H1 (cell line): ENCODE measurements around the gene SLIT3. TPM values are rescaled to one million over a fixed set of nuclear protein-coding genes. Genes with fewer than 3 reads are reported as not detected.

Source experiments
- CEBPB ChIP-seq: IDR thresholded peaks from 2 replicates; pipeline ENCODE4 v1.6.1; 2012; ENCODE audit warnings: low read depth, low read length
- CHD2 ChIP-seq: IDR thresholded peaks from 2 replicates; pipeline ENCODE4 v1.6.1; 2012; ENCODE audit warnings: low read length, improper control_type of control experiment
- CTBP2 ChIP-seq: IDR thresholded peaks from 2 replicates; pipeline ENCODE4 v1.7.0; 2011; ENCODE audit warnings: borderline replicate concordance, mild to moderate bottlenecking, moderate library complexity, mixed read lengths, low read length; ENCODE audit not compliant: insufficient read depth, insufficient read length
- EGR1 ChIP-seq: IDR thresholded peaks from 2 replicates; pipeline ENCODE4 v1.6.1; 2011; ENCODE audit warnings: low read depth, low read length, borderline replicate concordance
- EZH2 ChIP-seq: fragments of 200-600 bp; sonication (generic); IDR thresholded peaks from 2 replicates; pipeline ENCODE4 v1.7.1; 2012; ENCODE audit warnings: low read depth, mild to moderate bottlenecking, moderate library complexity, low read length, inconsistent platforms; ENCODE audit not compliant: severe bottlenecking
- GTF2F1 ChIP-seq: IDR thresholded peaks from 2 replicates; pipeline ENCODE4 v1.6.1; 2012; ENCODE audit warnings: low read depth, low read length, improper control_type of control experiment, borderline replicate concordance
- RAD21 ChIP-seq, 2 experiments: IDR thresholded peaks in 1 of 2; conservative IDR thresholded peaks in 1 of 2; 2 replicates each; pipeline ENCODE4 v1.6.1; 2011; ENCODE audit warnings: low read depth in 2 of 2, low read length in 2 of 2, improper control_type of control experiment in 1 of 2, inconsistent platforms in 1 of 2, mild to moderate bottlenecking in 1 of 2, moderate library complexity in 1 of 2
- polyA plus RNA-seq, 7 experiments: library from polyadenylated mRNA; depleted of rRNA in 3 of 7; stranded (reverse) in 5 of 7; unstranded in 2 of 7; fragments of >200 nt in 5 of 7; fragments of 200-250 nt in 2 of 7; gene quantifications; 1 replicate in 5 of 7; 2 replicates in 1 of 7; 4 replicates in 1 of 7; pipeline versions ENCODE4 v1.2.1 to v1.2.3, GENCODE V29; 2011 to 2013; ENCODE audit warnings: missing spikeins in 2 of 7, mixed read lengths in 2 of 7
- total RNA-seq: library from RNA; stranded (reverse); fragmentation: NEBNext Ultra II Directional; extraction: Animal tissue kit (Norgen Biotek cat#: 25700); gene quantifications from 2 replicates; pipeline ENCODE4 v1.2.1, GENCODE V29; 2021
- TF ChIP-seq, protein P1 (sequence below): fragments of 300-600 bp; sonication (generic); IDR thresholded peaks from 2 replicates; pipeline ENCODE4 v1.7.1; 2012; ENCODE audit warnings: low read length, moderate library complexity, mild to moderate bottlenecking, inconsistent platforms; ENCODE audit not compliant: insufficient replicate concordance

SLIT3 gene
- total and polyA plus RNA-seq, 2 of the 8 experiments (the other 6 are each of a cell fraction or from before 2014, with no cell fraction given) = 1.1 to 1.2 TPM

- TF ChIP-seq, protein P1, sequence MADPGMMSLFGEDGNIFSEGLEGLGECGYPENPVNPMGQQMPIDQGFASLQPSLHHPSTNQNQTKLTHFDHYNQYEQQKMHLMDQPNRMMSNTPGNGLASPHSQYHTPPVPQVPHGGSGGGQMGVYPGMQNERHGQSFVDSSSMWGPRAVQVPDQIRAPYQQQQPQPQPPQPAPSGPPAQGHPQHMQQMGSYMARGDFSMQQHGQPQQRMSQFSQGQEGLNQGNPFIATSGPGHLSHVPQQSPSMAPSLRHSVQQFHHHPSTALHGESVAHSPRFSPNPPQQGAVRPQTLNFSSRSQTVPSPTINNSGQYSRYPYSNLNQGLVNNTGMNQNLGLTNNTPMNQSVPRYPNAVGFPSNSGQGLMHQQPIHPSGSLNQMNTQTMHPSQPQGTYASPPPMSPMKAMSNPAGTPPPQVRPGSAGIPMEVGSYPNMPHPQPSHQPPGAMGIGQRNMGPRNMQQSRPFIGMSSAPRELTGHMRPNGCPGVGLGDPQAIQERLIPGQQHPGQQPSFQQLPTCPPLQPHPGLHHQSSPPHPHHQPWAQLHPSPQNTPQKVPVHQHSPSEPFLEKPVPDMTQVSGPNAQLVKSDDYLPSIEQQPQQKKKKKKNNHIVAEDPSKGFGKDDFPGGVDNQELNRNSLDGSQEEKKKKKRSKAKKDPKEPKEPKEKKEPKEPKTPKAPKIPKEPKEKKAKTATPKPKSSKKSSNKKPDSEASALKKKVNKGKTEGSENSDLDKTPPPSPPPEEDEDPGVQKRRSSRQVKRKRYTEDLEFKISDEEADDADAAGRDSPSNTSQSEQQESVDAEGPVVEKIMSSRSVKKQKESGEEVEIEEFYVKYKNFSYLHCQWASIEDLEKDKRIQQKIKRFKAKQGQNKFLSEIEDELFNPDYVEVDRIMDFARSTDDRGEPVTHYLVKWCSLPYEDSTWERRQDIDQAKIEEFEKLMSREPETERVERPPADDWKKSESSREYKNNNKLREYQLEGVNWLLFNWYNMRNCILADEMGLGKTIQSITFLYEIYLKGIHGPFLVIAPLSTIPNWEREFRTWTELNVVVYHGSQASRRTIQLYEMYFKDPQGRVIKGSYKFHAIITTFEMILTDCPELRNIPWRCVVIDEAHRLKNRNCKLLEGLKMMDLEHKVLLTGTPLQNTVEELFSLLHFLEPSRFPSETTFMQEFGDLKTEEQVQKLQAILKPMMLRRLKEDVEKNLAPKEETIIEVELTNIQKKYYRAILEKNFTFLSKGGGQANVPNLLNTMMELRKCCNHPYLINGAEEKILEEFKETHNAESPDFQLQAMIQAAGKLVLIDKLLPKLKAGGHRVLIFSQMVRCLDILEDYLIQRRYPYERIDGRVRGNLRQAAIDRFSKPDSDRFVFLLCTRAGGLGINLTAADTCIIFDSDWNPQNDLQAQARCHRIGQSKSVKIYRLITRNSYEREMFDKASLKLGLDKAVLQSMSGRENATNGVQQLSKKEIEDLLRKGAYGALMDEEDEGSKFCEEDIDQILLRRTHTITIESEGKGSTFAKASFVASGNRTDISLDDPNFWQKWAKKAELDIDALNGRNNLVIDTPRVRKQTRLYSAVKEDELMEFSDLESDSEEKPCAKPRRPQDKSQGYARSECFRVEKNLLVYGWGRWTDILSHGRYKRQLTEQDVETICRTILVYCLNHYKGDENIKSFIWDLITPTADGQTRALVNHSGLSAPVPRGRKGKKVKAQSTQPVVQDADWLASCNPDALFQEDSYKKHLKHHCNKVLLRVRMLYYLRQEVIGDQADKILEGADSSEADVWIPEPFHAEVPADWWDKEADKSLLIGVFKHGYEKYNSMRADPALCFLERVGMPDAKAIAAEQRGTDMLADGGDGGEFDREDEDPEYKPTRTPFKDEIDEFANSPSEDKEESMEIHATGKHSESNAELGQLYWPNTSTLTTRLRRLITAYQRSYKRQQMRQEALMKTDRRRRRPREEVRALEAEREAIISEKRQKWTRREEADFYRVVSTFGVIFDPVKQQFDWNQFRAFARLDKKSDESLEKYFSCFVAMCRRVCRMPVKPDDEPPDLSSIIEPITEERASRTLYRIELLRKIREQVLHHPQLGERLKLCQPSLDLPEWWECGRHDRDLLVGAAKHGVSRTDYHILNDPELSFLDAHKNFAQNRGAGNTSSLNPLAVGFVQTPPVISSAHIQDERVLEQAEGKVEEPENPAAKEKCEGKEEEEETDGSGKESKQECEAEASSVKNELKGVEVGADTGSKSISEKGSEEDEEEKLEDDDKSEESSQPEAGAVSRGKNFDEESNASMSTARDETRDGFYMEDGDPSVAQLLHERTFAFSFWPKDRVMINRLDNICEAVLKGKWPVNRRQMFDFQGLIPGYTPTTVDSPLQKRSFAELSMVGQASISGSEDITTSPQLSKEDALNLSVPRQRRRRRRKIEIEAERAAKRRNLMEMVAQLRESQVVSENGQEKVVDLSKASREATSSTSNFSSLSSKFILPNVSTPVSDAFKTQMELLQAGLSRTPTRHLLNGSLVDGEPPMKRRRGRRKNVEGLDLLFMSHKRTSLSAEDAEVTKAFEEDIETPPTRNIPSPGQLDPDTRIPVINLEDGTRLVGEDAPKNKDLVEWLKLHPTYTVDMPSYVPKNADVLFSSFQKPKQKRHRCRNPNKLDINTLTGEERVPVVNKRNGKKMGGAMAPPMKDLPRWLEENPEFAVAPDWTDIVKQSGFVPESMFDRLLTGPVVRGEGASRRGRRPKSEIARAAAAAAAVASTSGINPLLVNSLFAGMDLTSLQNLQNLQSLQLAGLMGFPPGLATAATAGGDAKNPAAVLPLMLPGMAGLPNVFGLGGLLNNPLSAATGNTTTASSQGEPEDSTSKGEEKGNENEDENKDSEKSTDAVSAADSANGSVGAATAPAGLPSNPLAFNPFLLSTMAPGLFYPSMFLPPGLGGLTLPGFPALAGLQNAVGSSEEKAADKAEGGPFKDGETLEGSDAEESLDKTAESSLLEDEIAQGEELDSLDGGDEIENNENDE = no peak
- TF ChIP-seq RAD21 (IDR thresholded peaks at IDR 0.05 in 1 of 2, conservative IDR thresholded peaks at IDR 0.05 in 1 of 2; ENCODE audit: low read depth in 2 of 2, low read length in 2 of 2) (no peak), CTBP2 (no peak), EZH2 (no peak), CEBPB (no peak), GTF2F1 (no peak), EGR1 (no peak), CHD2 (no peak)
- TF ChIP-seq, all 59 proteins: peak for 0
Observed at GRCh38 chr5:168694289-168694688, 606.6 kb downstream of the SLIT3 start (continued).
